A673 (cell line): ENCODE data around the gene CLDND2. TPM values are rescaled to one million over a fixed set of nuclear protein-coding genes. Genes with fewer than 3 reads are reported as not detected.

ENCODE experiments used
- BruUV-seq: library from RNA; stranded (reverse); fragments of 400-500 nt; replicated peaks from 2 replicates; lab custom pipeline; 2021; lab: Mats Ljungman, UMichigan
- CTCF ChIA-PET: fragments of 300-600 bp; sonication (Branson Sonifier 250); formaldehyde crosslinking; loops from one replicate; lab custom pipeline; 2022; ENCODE audit warnings: antibody characterized with exemption; lab: Charles Lee
- POLR2A ChIA-PET: fragments of 300-600 bp; sonication (Branson Sonifier 250); formaldehyde crosslinking; loops from one replicate; lab custom pipeline; 2022; ENCODE audit warnings: antibody characterized with exemption; ENCODE audit not compliant: low non-redundant PET; lab: Charles Lee
- DNase-seq: peaks from one replicate; pipeline ENCODE4 v3.0.0-alpha.2; 2015; ENCODE audit warnings: low spot score
- H3K27ac ChIP-seq: fragments of 200-600 bp; sonication (generic); 2 replicates; pipeline ENCODE4 v1.5.1; 2016; ENCODE audit warnings: mixed run types, low read depth, mild to moderate bottlenecking, mixed read lengths, antibody characterized with exemption, low read length; ENCODE audit not compliant: poor library complexity, severe bottlenecking
- H3K27me3 ChIP-seq: fragments of 200-600 bp; sonication (generic); replicated peaks from 2 replicates; pipeline ENCODE4 v1.6.1; 2017; ENCODE audit warnings: mixed run types, low read depth, mild to moderate bottlenecking, mixed read lengths, antibody characterized with exemption, low read length; ENCODE audit not compliant: insufficient read depth, poor library complexity
- H3K36me3 ChIP-seq: fragments of 200-600 bp; sonication (generic); 2 replicates; pipeline ENCODE4 v1.6.1; 2016; ENCODE audit warnings: mixed run types, mild to moderate bottlenecking, mixed read lengths, antibody characterized with exemption, low read length; ENCODE audit not compliant: insufficient read depth, poor library complexity, severe bottlenecking
- H3K4me1 ChIP-seq: fragments of 200-600 bp; sonication (generic); 2 replicates; pipeline ENCODE4 v1.6.1; 2017; ENCODE audit warnings: mixed run types, mild to moderate bottlenecking, mixed read lengths, antibody characterized with exemption, low read length; ENCODE audit not compliant: insufficient read depth, poor library complexity, severe bottlenecking
- H3K4me3 ChIP-seq: fragments of 200-600 bp; sonication (generic); 2 replicates; pipeline ENCODE4 v1.5.1; 2016; ENCODE audit warnings: low read depth, mixed run types, mild to moderate bottlenecking, mixed read lengths, low read length; ENCODE audit not compliant: poor library complexity, severe bottlenecking
- H3K9me3 ChIP-seq: fragments of 200-600 bp; sonication (generic); 2 replicates; pipeline ENCODE4 v1.6.1; 2016; ENCODE audit warnings: mixed run types, low read depth, mild to moderate bottlenecking, mixed read lengths, antibody characterized with exemption, low read length; ENCODE audit not compliant: poor library complexity, severe bottlenecking
- CTCF ChIP-seq: fragments of 300-800, 200-600 bp; sonication (generic); conservative IDR thresholded peaks from 2 replicates; pipeline ENCODE4 v1.5.1; 2017; ENCODE audit warnings: low read depth, mild to moderate bottlenecking, antibody characterized with exemption, low read length, moderate library complexity, mixed read lengths
- EZH2 ChIP-seq: fragments of 200-600 bp; sonication (generic); IDR thresholded peaks from 2 replicates; pipeline ENCODE4 v1.6.1; 2017; ENCODE audit warnings: borderline replicate concordance, low read depth, mild to moderate bottlenecking, mixed read lengths, antibody characterized with exemption, low read length; ENCODE audit not compliant: poor library complexity, severe bottlenecking
- intact Hi-C: fragments of 100-400 bp; cut with micrococcal nuclease; formaldehyde crosslinking; loops from one replicate; pipeline ENCODE4 v1.10.0; 2022; ENCODE audit not compliant: unreplicated experiment
- total RNA-seq: library from RNA; stranded (reverse); gene quantifications from 2 replicates; pipeline ENCODE4 v1.2.3, GENCODE V29; 2021

Gene CLDND2
- total RNA-seq, 1 experiment from 2014 or later: not detected

- CTCF ChIA-PET: no interaction called here
- POLR2A ChIA-PET: no interaction called here
Measured at GRCh38 chr19:51361239-51361638, 7.6 kb downstream of the CLDND2 start.

GRCh38 chr19:51359294-51359693, 9.5 kb downstream of the CLDND2 start:
- TF ChIP-seq CTCF (no peak), EZH2 (no peak)
- intact Hi-C loops: no loop called here
- Histone ChIP-seq H3K4me1 (no peaks in the 10 kb centered on the region), H3K9me3 (no peaks in the 10 kb centered on the region), H3K27me3 (no peaks in the 10 kb centered on the region), H3K27ac (no peak overlapping the region), H3K36me3 (no peaks in the 10 kb centered on the region), H3K4me3 (no peak overlapping the region)
- CTCF ChIA-PET: interaction anchor here (0.5 to 0.7 kb wide), 2 partner anchors 649 to 848 kb away, joined by 3 read pairs; partner anchors contain the start of genes JOSD2 and ZNF615
- DNase-seq: no peak
- BruUV-seq: no TSS peak
- POLR2A ChIA-PET: no interaction called here

More at GRCh38 chr19:51361239-51361638, 7.6 kb downstream of the CLDND2 start:
- Histone ChIP-seq H3K9me3 (no peaks in the 10 kb centered on the region), H3K36me3 (no peaks in the 10 kb centered on the region), H3K27me3 (no peaks in the 10 kb centered on the region), H3K27ac (no peak overlapping the region), H3K4me3 (no peak overlapping the region), H3K4me1 (peaks cover 3% of the 10 kb centered on the region)
- no TSS peak for BruUV-seq
- TF ChIP-seq EZH2 (no peak), CTCF (no peak)
- intact Hi-C loops: no loop called here
- DNase-seq: no peak

GRCh38 chr19:51357952-51358351, 10.9 kb downstream of the CLDND2 start:
- no peak for DNase-seq
- BruUV-seq: no TSS peak
- H3K27me3 ChIP-seq: no peaks in the 10 kb centered on the region
- POLR2A ChIA-PET: no interaction called here
- H3K36me3 ChIP-seq: no peaks in the 10 kb centered on the region
- intact Hi-C loops: no loop called here
- H3K4me3 ChIP-seq: no peak overlapping the region
- H3K27ac ChIP-seq: no peak overlapping the region
- H3K4me1 ChIP-seq: no peaks in the 10 kb centered on the region
- CTCF ChIA-PET: no interaction called here
- TF ChIP-seq CTCF (no peak), EZH2 (no peak)
- H3K9me3 ChIP-seq: no peaks in the 10 kb centered on the region
